ENCODE measurements around the gene KPNA6. TPM values are rescaled to one million over a fixed set of nuclear protein-coding genes. Genes with fewer than 3 reads are reported as not detected.
A peak's percentile ranks its signal among the peaks of the same experiment; 100 is the strongest.
"Not testable (repeated sequence)": the region's sequence is repeated elsewhere in the genome, so short reads cannot be mapped to it uniquely, and the experiment has no call there.

The KPNA6 gene
- total RNA-seq, 1 experiment from 2014 or later: 84.4 TPM

DNA sequence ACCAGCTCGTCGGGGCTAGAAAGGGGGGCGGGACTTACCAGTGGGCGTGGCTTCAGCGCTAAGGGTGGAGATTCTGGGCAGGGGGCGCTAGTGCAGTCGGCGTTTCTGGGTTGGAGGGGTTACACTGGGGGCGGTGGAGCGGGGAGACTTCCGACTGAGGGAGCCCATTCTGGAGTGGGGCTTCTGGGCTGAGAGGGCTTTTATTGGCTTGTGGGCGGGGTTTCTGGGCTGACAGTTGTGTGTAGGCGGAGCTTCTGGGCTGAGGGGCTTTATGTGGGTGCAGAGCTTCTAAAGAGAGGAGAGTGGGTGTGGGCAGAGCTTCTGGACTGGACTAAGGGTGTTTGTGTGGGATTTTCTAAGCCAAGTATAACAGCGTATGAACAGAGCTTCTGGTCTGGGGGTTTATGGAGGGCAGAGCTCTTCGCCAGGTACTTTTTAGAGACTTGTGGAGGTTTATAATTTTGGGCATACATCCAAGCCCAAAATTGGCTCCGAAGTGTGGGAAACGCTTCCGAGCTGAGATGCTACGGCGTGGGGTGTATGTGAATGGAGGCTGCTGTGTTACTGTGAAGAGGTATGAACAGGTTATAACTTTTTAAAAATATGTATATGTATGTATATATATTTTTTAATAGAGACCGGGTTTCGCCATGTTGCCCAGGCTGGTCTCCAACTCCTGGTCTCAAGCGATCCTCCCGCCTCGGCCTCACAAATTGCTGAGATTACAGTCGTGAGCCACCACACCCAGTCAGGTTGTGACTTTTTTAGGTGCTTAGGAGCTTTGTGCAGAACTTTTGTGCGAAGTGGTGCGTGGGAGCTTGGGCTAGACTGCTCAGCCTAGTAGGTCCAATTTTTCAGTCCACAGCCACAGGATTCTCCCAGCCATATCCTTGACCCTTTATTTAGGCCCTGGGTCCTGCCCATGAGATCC lies 34.3 kb upstream of the KPNA6 start:
- peaks cover 36% of the 10 kb centered on the region for H3K36me3 Mint-ChIP-seq (ENCODE audit: insufficient read depth, unreplicated experiment)
- H3K9me3 Mint-ChIP-seq (ENCODE audit: low read depth, unreplicated experiment): no peaks in the 10 kb centered on the region
- BruUV-seq (replicated peaks): TSS peak; percentile 23
- peak overlapping the region; percentile 100 for H3K4me3 Mint-ChIP-seq (ENCODE audit: low read depth, unreplicated experiment)
- intact Hi-C loops (cut with micrococcal nuclease; ENCODE audit: unreplicated experiment): no loop called here
- H3K27me3 Mint-ChIP-seq (ENCODE audit: unreplicated experiment): peaks cover 8% of the 10 kb centered on the region
- peak overlapping the region; percentile 81 for H3K27ac Mint-ChIP-seq (ENCODE audit: unreplicated experiment)
- H3K4me1 Mint-ChIP-seq (ENCODE audit: low read depth, unreplicated experiment): peaks cover 20% of the 10 kb centered on the region
- TF ChIP-seq, protein P1, sequence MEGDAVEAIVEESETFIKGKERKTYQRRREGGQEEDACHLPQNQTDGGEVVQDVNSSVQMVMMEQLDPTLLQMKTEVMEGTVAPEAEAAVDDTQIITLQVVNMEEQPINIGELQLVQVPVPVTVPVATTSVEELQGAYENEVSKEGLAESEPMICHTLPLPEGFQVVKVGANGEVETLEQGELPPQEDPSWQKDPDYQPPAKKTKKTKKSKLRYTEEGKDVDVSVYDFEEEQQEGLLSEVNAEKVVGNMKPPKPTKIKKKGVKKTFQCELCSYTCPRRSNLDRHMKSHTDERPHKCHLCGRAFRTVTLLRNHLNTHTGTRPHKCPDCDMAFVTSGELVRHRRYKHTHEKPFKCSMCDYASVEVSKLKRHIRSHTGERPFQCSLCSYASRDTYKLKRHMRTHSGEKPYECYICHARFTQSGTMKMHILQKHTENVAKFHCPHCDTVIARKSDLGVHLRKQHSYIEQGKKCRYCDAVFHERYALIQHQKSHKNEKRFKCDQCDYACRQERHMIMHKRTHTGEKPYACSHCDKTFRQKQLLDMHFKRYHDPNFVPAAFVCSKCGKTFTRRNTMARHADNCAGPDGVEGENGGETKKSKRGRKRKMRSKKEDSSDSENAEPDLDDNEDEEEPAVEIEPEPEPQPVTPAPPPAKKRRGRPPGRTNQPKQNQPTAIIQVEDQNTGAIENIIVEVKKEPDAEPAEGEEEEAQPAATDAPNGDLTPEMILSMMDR (IDR thresholded peaks at IDR 0.05; ENCODE audit: unreplicated experiment): no peak
- DNase-seq: no peak
- CTCF ChIA-PET: interaction anchor here (0.6 to 1.4 kb wide), 9 partner anchors 9 to 1893 kb away, joined by 3 to 5 read pairs (median 4); partner anchors contain the start of gene KPNA6

DNA sequence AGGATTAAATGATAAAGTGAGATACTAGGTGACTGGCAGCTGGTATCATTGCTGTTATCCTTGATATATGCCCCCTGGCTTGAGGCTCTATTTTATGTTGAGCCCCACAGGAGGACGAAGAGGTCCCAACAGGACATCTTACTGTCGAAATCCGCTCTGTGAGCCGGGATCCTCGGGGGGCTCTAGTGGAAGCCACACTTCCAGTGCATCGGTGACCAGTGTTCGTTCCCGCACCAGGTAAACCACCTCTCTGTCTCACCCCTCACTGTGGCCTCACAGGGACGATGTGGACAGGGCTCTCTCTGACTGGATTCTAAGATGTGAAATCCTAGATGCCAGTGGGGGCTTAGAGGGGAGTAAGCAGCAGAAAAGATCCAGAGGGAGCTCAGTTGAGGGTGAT lies 33.0 kb upstream of the KPNA6 start:
- no TSS peak for BruUV-seq (replicated peaks)
- TF ChIP-seq, protein P1 (IDR thresholded peaks at IDR 0.05; ENCODE audit: unreplicated experiment): no peak
- Mint-ChIP-seq H3K4me3 (ENCODE audit: low read depth, unreplicated experiment) (no peak overlapping the region), H3K27me3 (ENCODE audit: unreplicated experiment) (no peaks in the 10 kb centered on the region), H3K9me3 (ENCODE audit: low read depth, unreplicated experiment) (no peaks in the 10 kb centered on the region), H3K36me3 (ENCODE audit: insufficient read depth, unreplicated experiment) (peaks cover 33% of the 10 kb centered on the region), H3K4me1 (ENCODE audit: low read depth, unreplicated experiment) (peaks cover 20% of the 10 kb centered on the region), H3K27ac (ENCODE audit: unreplicated experiment) (no peak overlapping the region)
- intact Hi-C loops (cut with micrococcal nuclease; ENCODE audit: unreplicated experiment): no loop called here
- CTCF ChIA-PET: no interaction called here
- DNase-seq: no peak

DNA sequence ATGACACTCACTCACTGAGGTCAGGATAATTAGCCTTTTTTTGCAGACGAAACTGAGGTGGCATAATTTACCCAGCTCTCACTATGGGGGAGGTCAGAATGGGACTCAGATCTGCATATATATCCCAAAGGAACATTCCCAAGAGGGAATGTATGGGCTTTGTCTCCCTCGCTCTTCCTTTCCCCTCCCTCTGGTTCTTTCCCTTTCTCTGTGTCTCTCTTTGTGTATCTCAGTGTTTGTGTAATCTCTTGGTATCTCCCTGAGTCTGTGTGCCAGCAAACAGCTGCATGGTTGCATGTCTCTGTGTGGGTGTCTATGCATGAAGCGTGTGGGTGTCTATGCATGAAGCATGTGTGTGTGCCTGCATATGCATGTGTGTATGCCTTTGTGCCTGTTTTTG lies 30.4 kb upstream of the KPNA6 start:
- Mint-ChIP-seq H3K36me3 (ENCODE audit: insufficient read depth, unreplicated experiment) (peaks cover 18% of the 10 kb centered on the region), H3K27me3 (ENCODE audit: unreplicated experiment) (no peaks in the 10 kb centered on the region), H3K9me3 (ENCODE audit: low read depth, unreplicated experiment) (no peaks in the 10 kb centered on the region), H3K27ac (ENCODE audit: unreplicated experiment) (no peak overlapping the region), H3K4me3 (ENCODE audit: low read depth, unreplicated experiment) (no peak overlapping the region), H3K4me1 (ENCODE audit: low read depth, unreplicated experiment) (peaks cover 9% of the 10 kb centered on the region)
- intact Hi-C loops (cut with micrococcal nuclease; ENCODE audit: unreplicated experiment): no loop called here
- no TSS peak for BruUV-seq (replicated peaks)
- TF ChIP-seq, protein P1 (IDR thresholded peaks at IDR 0.05; ENCODE audit: unreplicated experiment): no peak
- CTCF ChIA-PET: no interaction called here
- DNase-seq: no peak

DNA sequence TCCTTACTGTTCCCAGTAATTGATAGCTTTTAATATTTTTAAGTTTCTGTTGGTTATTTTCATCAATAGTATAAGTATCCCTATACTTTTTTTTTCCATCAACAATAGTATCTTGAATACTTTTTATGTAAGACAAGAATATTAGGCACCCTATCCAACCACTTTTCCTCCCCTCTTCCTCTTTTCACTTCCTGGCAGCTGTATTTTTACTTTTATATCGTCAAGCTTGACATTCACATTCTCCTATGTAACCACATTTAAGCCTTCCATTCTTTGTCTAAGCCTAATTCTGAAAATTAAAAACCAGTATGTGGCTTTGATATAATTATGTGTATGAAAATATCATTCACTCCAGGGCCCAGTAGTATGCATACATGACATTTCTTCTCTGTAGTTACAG lies 25.8 kb upstream of the KPNA6 start:
- no peak overlapping the region for H3K4me3 Mint-ChIP-seq (ENCODE audit: low read depth, unreplicated experiment)
- H3K27me3 Mint-ChIP-seq (ENCODE audit: unreplicated experiment): no peaks in the 10 kb centered on the region
- no peak overlapping the region for H3K27ac Mint-ChIP-seq (ENCODE audit: unreplicated experiment)
- H3K36me3 Mint-ChIP-seq (ENCODE audit: insufficient read depth, unreplicated experiment): peaks cover 11% of the 10 kb centered on the region
- CTCF ChIA-PET: interaction anchor here (1.1 kb wide), 1 partner anchor 9 kb away, joined by 3 read pairs; the partner anchor contains the start of gene TMEM39B
- DNase-seq: no peak
- no TSS peak for BruUV-seq (replicated peaks)
- no peaks in the 10 kb centered on the region for H3K9me3 Mint-ChIP-seq (ENCODE audit: low read depth, unreplicated experiment)
- TF ChIP-seq, protein P1 (IDR thresholded peaks at IDR 0.05; ENCODE audit: unreplicated experiment): no peak
- no peaks in the 10 kb centered on the region for H3K4me1 Mint-ChIP-seq (ENCODE audit: low read depth, unreplicated experiment)
- intact Hi-C loops (cut with micrococcal nuclease; ENCODE audit: unreplicated experiment): no loop called here

DNA sequence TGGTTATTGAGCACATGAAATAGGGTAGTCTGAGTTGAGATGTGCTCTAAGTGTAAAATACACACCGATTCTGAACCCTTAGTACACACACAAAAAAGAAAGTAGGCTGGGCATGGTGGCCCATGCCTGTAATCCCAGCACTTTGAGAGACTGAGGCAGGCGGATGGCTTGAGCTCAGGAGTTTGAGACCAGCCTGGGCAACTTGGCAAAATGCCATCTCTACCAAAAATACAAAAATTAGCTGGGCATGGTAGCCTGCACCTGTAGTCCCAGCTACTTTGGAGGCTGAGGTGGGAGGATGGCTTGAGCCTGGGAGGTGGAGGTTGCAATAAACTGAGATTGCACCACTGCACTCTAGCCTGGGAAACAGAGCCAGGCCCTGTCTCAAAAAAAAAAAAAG lies 21.5 kb upstream of the KPNA6 start:
- H3K4me1 Mint-ChIP-seq (ENCODE audit: low read depth, unreplicated experiment); H3K4me3 Mint-ChIP-seq (ENCODE audit: low read depth, unreplicated experiment); intact Hi-C loops (cut with micrococcal nuclease; ENCODE audit: unreplicated experiment); H3K27me3 Mint-ChIP-seq (ENCODE audit: unreplicated experiment); CTCF ChIA-PET; H3K27ac Mint-ChIP-seq (ENCODE audit: unreplicated experiment); DNase-seq; H3K9me3 Mint-ChIP-seq (ENCODE audit: low read depth, unreplicated experiment); BruUV-seq (replicated peaks): not testable (repeated sequence)
- peaks cover 15% of the 10 kb centered on the region for H3K36me3 Mint-ChIP-seq (ENCODE audit: insufficient read depth, unreplicated experiment)
